Neural progenitor cell (in vitro differentiated cells): Measurements from ENCODE around the gene OBI1. TPM values are rescaled to one million over a fixed set of nuclear protein-coding genes. Genes with fewer than 3 reads are reported as not detected.

ENCODE experiments used
- DNase-seq: peaks from one replicate; pipeline ENCODE4 v3.0.0-alpha.2; 2016; ENCODE audit warnings: low spot score
- H2AFZ ChIP-seq: fragments of 200-600 bp; sonication (generic); replicated peaks from 2 replicates; pipeline ENCODE4 v1.6.1; 2016; ENCODE audit warnings: antibody characterized with exemption
- H3F3A ChIP-seq: fragments of 200-600 bp; sonication (generic); 2 replicates; pipeline ENCODE4 v1.6.1; 2016; ENCODE audit warnings: antibody characterized with exemption, low read depth
- H3K27ac ChIP-seq: fragments of 200-600 bp; sonication (generic); 2 replicates; pipeline ENCODE4 v1.5.1; 2016; ENCODE audit warnings: mild to moderate bottlenecking
- H3K27me3 ChIP-seq: fragments of 200-600 bp; sonication (generic); 2 replicates; pipeline ENCODE4 v1.6.1; 2016; ENCODE audit warnings: mild to moderate bottlenecking, moderate library complexity
- H3K36me3 ChIP-seq: fragments of 200-600 bp; sonication (generic); 2 replicates; pipeline ENCODE4 v1.5.1; 2016
- H3K4me1 ChIP-seq: fragments of 200-600 bp; sonication (generic); 2 replicates; pipeline ENCODE4 v1.6.1; 2016; ENCODE audit warnings: mixed run types
- H3K4me2 ChIP-seq: fragments of 200-600 bp; sonication (generic); 2 replicates; pipeline ENCODE4 v1.6.1; 2016
- H3K4me3 ChIP-seq: fragments of 200-600 bp; sonication (generic); 2 replicates; pipeline ENCODE4 v1.5.1; 2016
- H3K79me2 ChIP-seq: fragments of 200-600 bp; sonication (generic); 2 replicates; pipeline ENCODE4 v1.6.1; 2016; ENCODE audit warnings: low read depth
- H3K9ac ChIP-seq: fragments of 200-600 bp; sonication (generic); 2 replicates; pipeline ENCODE4 v1.6.1; 2016
- H3K9me3 ChIP-seq: fragments of 200-600 bp; sonication (generic); 2 replicates; pipeline ENCODE4 v1.5.1; 2016; ENCODE audit warnings: low read depth
- H4K20me1 ChIP-seq: fragments of 200-600 bp; sonication (generic); 2 replicates; pipeline ENCODE4 v1.6.1; 2016; ENCODE audit warnings: low read depth
- H3K27ac Mint-ChIP-seq: 3 replicates; pipeline ENCODE4 v1.8.0; 2021; ENCODE audit warnings: mixed read lengths
- H3K27me3 Mint-ChIP-seq: 2 replicates; pipeline ENCODE4 v1.8.0; 2022; ENCODE audit warnings: low read depth, mild to moderate bottlenecking, inconsistent platforms, moderate library complexity, mixed read lengths; ENCODE audit not compliant: insufficient read depth
- H3K36me3 Mint-ChIP-seq: 3 replicates; pipeline ENCODE4 v1.8.0; 2021; ENCODE audit warnings: mixed read lengths
- H3K4me1 Mint-ChIP-seq: 3 replicates; pipeline ENCODE4 v1.8.0; 2021; ENCODE audit warnings: mixed read lengths
- H3K4me3 Mint-ChIP-seq: 3 replicates; pipeline ENCODE4 v1.8.0; 2021; ENCODE audit warnings: mild to moderate bottlenecking, moderate library complexity, mixed read lengths
- H3K9me3 Mint-ChIP-seq: 3 replicates; pipeline ENCODE4 v1.8.0; 2020; ENCODE audit warnings: mixed read lengths
- CTCF ChIP-seq: fragments of 200-600 bp; sonication (generic); IDR thresholded peaks from 2 replicates; pipeline ENCODE4 v1.5.1; 2017; ENCODE audit warnings: antibody characterized with exemption, mild to moderate bottlenecking
- EZH2 ChIP-seq: fragments of 200-600 bp; sonication (generic); IDR thresholded peaks from 2 replicates; pipeline ENCODE4 v1.6.1; 2017; ENCODE audit warnings: antibody characterized with exemption, mild to moderate bottlenecking, moderate library complexity
- EZH2phosphoT487 ChIP-seq: fragments of 200-600 bp; sonication (generic); IDR thresholded peaks from 2 replicates; pipeline ENCODE4 v1.6.1; 2017; ENCODE audit warnings: antibody characterized with exemption
- total RNA-seq: library from RNA; depleted of rRNA; stranded (reverse); fragments of >200 nt; gene quantifications from 2 replicates; pipeline ENCODE4 v1.2.3, GENCODE V29; 2015; ENCODE audit warnings: low replicate concordance

The OBI1 gene
- total RNA-seq, 1 donor from 2014 or later = 36.9 TPM

- Histone ChIP-seq H3K9ac (no peak overlapping the region), H2AFZ (peak overlapping the region; percentile 14), H3K4me1 (no peaks in the 10 kb centered on the region), H3K9me3 (no peaks in the 10 kb centered on the region), H3F3A (no peaks in the 10 kb centered on the region), H3K27me3 (peaks cover 3% of the 10 kb centered on the region), H3K4me2 (no peak overlapping the region), H3K4me3 (no peak overlapping the region), H3K79me2 (no peaks in the 10 kb centered on the region), H4K20me1 (no peaks in the 10 kb centered on the region), H3K27ac (no peak overlapping the region), H3K36me3 (no peaks in the 10 kb centered on the region)
- H3K4me1 Mint-ChIP-seq = no peaks in the 10 kb centered on the region
- H3K27me3 Mint-ChIP-seq = peaks cover 3% of the 10 kb centered on the region
- no peaks in the 10 kb centered on the region for H3K36me3 Mint-ChIP-seq
- H3K4me3 Mint-ChIP-seq = no peak overlapping the region
- TF ChIP-seq EZH2 (no peak), EZH2phosphoT487 (no peak), CTCF (peak; percentile 31)
- no peaks in the 10 kb centered on the region for H3K9me3 Mint-ChIP-seq
- peak; percentile 36 for DNase-seq
- no peak overlapping the region for H3K27ac Mint-ChIP-seq
Observed at GRCh38 chr13:78689011-78689410, 30.1 kb upstream of the OBI1 start.

- Mint-ChIP-seq H3K36me3 (peaks cover 1% of the 10 kb centered on the region), H3K27ac (no peak overlapping the region), H3K4me3 (no peak overlapping the region), H3K4me1 (peaks cover 3% of the 10 kb centered on the region), H3K27me3 (peaks cover 3% of the 10 kb centered on the region), H3K9me3 (peaks cover 6% of the 10 kb centered on the region)
- Histone ChIP-seq H3K9ac (no peak overlapping the region), H3K4me2 (no peak overlapping the region), H3K4me3 (no peak overlapping the region), H4K20me1 (no peaks in the 10 kb centered on the region), H3K36me3 (no peaks in the 10 kb centered on the region), H3K9me3 (no peaks in the 10 kb centered on the region), H3K27me3 (no peaks in the 10 kb centered on the region), H2AFZ (no peak overlapping the region), H3K79me2 (no peaks in the 10 kb centered on the region), H3F3A (no peaks in the 10 kb centered on the region), H3K4me1 (no peaks in the 10 kb centered on the region), H3K27ac (no peak overlapping the region)
- no peak for DNase-seq
- TF ChIP-seq EZH2 (no peak), CTCF (no peak), EZH2phosphoT487 (no peak)
Observed at GRCh38 chr13:78686461-78686860, 27.5 kb upstream of the OBI1 start.

- Histone ChIP-seq H3K27ac (no peak overlapping the region), H3K4me2 (no peak overlapping the region)
- H3K4me1 Mint-ChIP-seq = peaks cover 22% of the 10 kb centered on the region
Observed at GRCh38 chr13:78680576-78681350, 21.8 kb upstream of the OBI1 start.

More at GRCh38 chr13:78680576-78681350, 21.8 kb upstream of the OBI1 start:
- H3K36me3 ChIP-seq = no peaks in the 10 kb centered on the region
- no peak overlapping the region for H3K9ac ChIP-seq
- no peaks in the 10 kb centered on the region for H3K9me3 ChIP-seq
- Mint-ChIP-seq H3K4me3 (no peak overlapping the region), H3K27ac (no peak overlapping the region), H3K27me3 (no peaks in the 10 kb centered on the region), H3K36me3 (peaks cover 1% of the 10 kb centered on the region), H3K9me3 (peaks cover 6% of the 10 kb centered on the region)
- H3K27me3 ChIP-seq = no peaks in the 10 kb centered on the region
- no peaks in the 10 kb centered on the region for H3F3A ChIP-seq
- H2AFZ ChIP-seq = no peak overlapping the region
- H4K20me1 ChIP-seq = no peaks in the 10 kb centered on the region
- peaks cover 7% of the 10 kb centered on the region for H3K4me1 ChIP-seq
- no peak overlapping the region for H3K4me3 ChIP-seq
- TF ChIP-seq EZH2 (no peak), CTCF (no peak), EZH2phosphoT487 (no peak)
- H3K79me2 ChIP-seq = no peaks in the 10 kb centered on the region
- DNase-seq = no peak
